Measurements from ENCODE around the gene ZNF334. TPM values are rescaled to one million over a fixed set of nuclear protein-coding genes. Genes with fewer than 3 reads are reported as not detected.

The ZNF334 gene
- total and polyA plus RNA-seq, 2 of the 4 experiments (the other 2 are of a cell fraction) = 1.4 to 2.1 TPM

GRCh38 chr20:46555370-46555956, 42.1 kb upstream of the ZNF334 start:
- Histone ChIP-seq H3K4ac (ENCODE audit: low read depth, low read length) (no peak overlapping the region), H3K27ac (ENCODE audit: insufficient read depth, low read length) (no peak overlapping the region), H2BK15ac (ENCODE audit: low read depth, low read length) (no peak overlapping the region), H3K9me3 (ENCODE audit: control insufficient read depth, insufficient read depth, low read length) (no peaks in the 10 kb centered on the region), H3K79me1 (ENCODE audit: low read depth in 1 of 2, low read length in 2 of 2) (no peaks in the 10 kb centered on the region), H3K14ac (replicated peaks; ENCODE audit: low read depth, low read length) (no peak overlapping the region), H3K9ac (ENCODE audit: low read depth, low read length) (no peak overlapping the region), H4K8ac (ENCODE audit: low read depth in 2 of 2, low read length in 2 of 2) (no peak overlapping the region), H3K9me1 (ENCODE audit: insufficient read depth, low read length) (no peaks in the 10 kb centered on the region; the same call in 1 of the 2 replicates), H3K4me1 (ENCODE audit: control insufficient read depth, insufficient read depth, low read length) (peaks cover 1% of the 10 kb centered on the region; the same call in 1 of the 2 replicates), H4K5ac (ENCODE audit: low read depth, low read length) (no peak overlapping the region), H3K36me3 (ENCODE audit: control insufficient read depth, insufficient read depth, low read length) (no peaks in the 10 kb centered on the region), H3K4me3 (ENCODE audit: insufficient read depth, low read depth, low read length) (no peak overlapping the region), H3K56ac (ENCODE audit: extremely low read depth, insufficient read depth, low read length) (no peak overlapping the region), H3K18ac (ENCODE audit: low read depth, low read length) (no peak overlapping the region), H2BK120ac (ENCODE audit: low read depth, low read length) (no peak overlapping the region), H4K91ac (ENCODE audit: insufficient read depth, low read depth, low read length) (no peak overlapping the region), H3K4me2 (ENCODE audit: low read depth, low read length) (no peak overlapping the region), H2BK5ac (ENCODE audit: low read depth, low read length, poor library complexity, severe bottlenecking) (no peak overlapping the region), H2BK20ac (ENCODE audit: low read depth, low read length) (no peak overlapping the region), H3K27me3 (ENCODE audit: control insufficient read depth, insufficient read depth, low read length) (no peaks in the 10 kb centered on the region; the same call in 1 of the 2 replicates), H2AK9ac (replicated peaks; ENCODE audit: low read depth, low read length, poor library complexity) (no peak overlapping the region), H2AK5ac (ENCODE audit: low read depth, low read length) (no peak overlapping the region), H3K23ac (ENCODE audit: low read depth, low read length) (no peak overlapping the region), H4K20me1 (ENCODE audit: insufficient read depth, low read length) (no peaks in the 10 kb centered on the region), H2AFZ (replicated peaks; ENCODE audit: low read length, poor library complexity) (no peak overlapping the region)
- in situ Hi-C loops (cut with MboI; ENCODE audit: low sequenced_read_pairs) = no loop called here
- ATAC-seq (ENCODE audit: low read depth) = no peak
- CTCF ChIA-PET = no interaction called here
- no TSS peak for BruUV-seq (replicated peaks)
- DNase-seq = no peak
- TF ChIP-seq, protein P1, sequence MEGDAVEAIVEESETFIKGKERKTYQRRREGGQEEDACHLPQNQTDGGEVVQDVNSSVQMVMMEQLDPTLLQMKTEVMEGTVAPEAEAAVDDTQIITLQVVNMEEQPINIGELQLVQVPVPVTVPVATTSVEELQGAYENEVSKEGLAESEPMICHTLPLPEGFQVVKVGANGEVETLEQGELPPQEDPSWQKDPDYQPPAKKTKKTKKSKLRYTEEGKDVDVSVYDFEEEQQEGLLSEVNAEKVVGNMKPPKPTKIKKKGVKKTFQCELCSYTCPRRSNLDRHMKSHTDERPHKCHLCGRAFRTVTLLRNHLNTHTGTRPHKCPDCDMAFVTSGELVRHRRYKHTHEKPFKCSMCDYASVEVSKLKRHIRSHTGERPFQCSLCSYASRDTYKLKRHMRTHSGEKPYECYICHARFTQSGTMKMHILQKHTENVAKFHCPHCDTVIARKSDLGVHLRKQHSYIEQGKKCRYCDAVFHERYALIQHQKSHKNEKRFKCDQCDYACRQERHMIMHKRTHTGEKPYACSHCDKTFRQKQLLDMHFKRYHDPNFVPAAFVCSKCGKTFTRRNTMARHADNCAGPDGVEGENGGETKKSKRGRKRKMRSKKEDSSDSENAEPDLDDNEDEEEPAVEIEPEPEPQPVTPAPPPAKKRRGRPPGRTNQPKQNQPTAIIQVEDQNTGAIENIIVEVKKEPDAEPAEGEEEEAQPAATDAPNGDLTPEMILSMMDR (conservative IDR thresholded peaks at IDR 0.05; ENCODE audit: low read depth, low read length) = no peak
- TF ChIP-seq FOS (IDR thresholded peaks at IDR 0.05; ENCODE audit: low read depth, low read length) = no peak
- TF ChIP-seq MAZ (IDR thresholded peaks at IDR 0.05; ENCODE audit: borderline replicate concordance, low read depth, low read length) = no peak
- dilution Hi-C loops (cut with HindIII; ENCODE audit: low sequenced_read_pairs, unreplicated experiment) = no loop called here
- intact Hi-C loops (cut with micrococcal nuclease) = loop anchor here (5.0 kb wide), 1 partner anchor 127 kb away; no protein-coding TSS in a partner anchor
- WGBS, 2 experiments (ENCODE audit: extremely low coverage in 2 of 2, insufficient read length in 1 of 2) = no CpG with 5 or more reads among the region's 4 CpGs
- POLR2A ChIA-PET (ENCODE audit: unreplicated experiment) = no interaction called here
